Stimulated activated CD8-positive, alpha-beta memory T cell treated with anti-CD3 and anti-CD28 coated beads, Interleukin-7, amount 100 ng/mL, for 48 hours (primary cell): ENCODE measurements around the gene PPP1R3C.

Source experiments
- DNase-seq, 2 donors: peaks; one replicate each; pipeline ENCODE4 v3.0.0-alpha.2; 2020; ENCODE audit warnings: low read depth in 1 of 2; ENCODE audit errors: extremely low read depth in 1 of 2

Gene PPP1R3C

DNA sequence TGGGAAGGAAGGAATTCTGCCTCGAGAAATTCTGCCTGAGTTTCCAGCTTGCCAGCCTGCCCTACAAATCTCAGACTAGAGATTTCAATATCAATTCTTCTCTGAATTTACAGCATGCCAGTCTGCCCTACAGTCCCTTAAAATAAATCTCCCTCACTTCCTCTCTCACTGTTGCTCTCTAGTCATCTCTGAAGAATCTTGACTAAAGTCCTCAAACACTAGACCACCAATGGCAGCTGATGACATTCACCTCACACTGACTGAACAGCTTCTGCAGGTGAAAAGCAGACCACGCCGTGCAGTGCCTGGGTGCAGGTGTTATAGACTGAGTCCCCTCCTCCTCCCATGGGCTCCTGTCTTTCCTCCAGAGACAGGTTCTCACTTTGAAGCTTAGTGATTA lies 30.4 kb downstream of the PPP1R3C start:
- DNase-seq = no peak

DNA sequence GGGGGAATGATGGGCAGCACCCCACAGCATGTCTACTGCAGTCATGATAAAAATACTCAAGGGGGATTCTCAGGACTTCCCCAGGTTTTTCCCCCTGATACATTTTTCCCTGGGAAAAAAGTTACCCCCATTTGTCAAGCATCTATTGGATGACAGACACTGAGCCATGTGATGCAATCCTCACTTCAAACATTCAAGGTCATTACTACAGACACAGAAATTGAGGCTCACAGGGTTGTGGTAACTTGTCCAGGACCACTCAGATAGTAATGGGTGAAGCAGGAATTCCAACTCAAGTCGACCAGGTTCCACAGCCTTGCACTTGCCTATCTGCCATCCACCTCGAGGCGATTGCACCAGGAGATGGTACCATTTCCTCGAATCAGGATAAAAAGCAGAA lies 31.7 kb downstream of the PPP1R3C start:
- no peak for DNase-seq

DNA sequence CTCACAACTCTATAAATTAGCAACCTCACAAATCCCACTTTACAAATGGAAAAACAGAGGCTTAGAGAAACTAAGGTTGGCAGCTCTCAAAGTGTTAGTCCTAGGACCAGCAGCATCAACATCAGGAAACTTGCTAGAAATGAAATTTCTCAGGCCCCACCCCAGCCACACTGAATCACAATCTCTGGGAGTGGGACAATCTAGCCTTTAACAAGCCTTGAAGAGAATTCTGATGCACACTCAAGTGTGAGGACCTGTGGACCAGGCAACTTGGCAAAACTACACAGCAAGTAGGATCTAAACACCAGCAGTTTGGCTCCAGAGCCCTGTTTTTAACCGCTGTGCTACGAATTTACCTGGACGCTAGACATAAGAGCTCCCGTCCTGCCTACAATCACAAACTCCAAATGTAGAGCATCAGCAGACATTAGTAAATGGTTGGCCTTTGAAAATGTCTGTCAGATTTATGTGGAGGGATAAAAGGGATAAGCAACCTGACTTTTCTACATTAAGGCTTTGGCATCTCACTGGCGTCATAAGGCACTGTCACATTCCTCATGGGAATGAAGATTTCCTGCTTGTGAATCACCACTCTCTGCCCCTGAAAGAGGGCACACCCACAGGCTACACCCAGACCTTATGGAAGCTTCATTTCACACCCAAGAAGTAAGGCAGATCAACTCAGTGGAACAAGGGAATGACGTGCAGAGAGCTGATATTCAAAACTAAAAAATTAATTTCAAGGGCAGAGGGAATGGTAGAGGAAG lies 34.5 kb downstream of the PPP1R3C start:
- no peak for DNase-seq

DNA sequence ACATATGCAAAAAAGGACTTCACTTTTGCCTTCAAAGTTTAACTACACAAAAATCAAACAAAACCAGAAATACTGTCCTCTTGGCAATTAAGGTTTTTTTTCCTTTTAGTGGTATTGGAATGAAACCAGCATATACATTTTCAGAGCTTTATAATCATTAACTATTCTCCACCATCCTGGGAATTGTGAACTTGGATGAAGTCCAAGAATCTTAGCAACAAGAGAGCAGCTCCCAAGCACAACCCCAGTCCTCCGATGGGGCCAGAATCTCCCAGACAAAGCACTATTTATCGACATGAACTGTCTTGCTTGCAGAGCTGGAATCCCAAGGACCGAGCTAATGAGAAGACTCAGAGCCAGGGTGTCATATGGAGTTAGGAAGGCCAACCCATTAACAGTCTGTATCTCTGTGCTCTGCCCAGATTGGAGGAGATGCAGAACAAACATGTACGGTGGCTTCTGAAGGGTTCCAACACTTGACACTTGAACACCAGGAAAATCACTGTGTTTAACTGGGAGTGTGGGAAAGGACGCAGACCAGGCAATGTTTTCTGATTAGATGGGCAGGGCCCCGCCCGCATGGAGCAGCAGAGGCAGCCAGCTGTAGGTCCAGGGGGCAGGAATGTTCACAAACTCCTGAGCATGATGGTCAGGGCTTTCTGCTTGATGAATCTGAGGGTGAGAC lies 35.5 kb downstream of the PPP1R3C start:
- DNase-seq = no peak

DNA sequence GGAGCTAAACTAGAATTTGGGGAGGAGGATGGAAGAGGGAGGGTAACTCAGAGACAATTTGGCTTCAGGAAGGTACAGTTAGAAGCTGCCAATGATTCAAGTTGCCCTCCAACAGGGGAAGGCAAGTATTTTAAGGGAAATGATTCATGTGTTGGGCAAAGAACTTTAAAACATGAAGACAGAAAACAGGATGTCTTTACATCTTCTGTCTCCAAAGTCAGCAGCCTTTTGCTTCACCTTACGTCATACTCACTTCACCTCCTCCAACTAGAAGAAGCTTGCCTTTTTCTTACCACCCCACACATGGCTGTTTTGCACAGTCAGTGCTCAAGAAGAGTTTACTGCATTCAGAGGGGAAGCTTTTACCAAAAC lies 36.1 kb downstream of the PPP1R3C start:
- DNase-seq = no peak

DNA sequence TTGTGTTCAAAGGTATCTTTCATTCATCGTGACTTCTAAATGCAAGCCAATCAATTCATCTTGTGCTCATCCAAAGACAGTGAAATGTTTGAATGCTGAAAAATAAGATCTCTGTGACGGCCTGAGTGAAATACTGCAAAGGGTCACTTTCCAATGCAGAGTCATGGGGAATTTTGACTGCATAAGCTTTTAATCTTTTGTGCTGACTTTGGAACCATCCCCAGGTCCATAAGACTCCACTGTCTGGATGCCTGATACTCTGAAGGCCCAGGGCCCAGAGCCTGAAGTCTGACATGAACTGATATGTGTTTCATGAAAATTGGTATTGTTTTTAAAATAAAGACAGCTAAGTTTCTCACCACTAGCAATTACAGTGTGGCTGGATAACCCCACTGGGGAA lies 39.0 kb downstream of the PPP1R3C start:
- no peak for DNase-seq

DNA sequence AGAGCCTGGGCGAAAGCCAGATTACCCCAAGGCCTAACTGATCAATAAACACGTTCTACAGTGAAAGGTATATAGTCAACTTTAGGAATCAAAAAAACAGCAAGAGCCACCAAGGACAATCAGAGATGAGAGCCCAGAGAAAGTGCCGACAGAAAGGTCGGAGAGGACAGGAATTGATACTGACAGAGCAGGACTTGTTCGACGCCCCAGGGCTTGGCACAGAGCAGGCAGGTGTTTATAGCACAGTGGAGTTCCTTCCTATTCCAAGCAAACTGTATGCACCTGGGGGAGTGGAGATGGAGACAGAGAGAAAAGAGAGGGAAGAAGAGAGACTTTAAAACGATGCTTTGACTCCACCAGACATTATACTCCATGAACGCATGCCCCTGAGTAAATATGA lies 39.5 kb downstream of the PPP1R3C start:
- no peak for DNase-seq

DNA sequence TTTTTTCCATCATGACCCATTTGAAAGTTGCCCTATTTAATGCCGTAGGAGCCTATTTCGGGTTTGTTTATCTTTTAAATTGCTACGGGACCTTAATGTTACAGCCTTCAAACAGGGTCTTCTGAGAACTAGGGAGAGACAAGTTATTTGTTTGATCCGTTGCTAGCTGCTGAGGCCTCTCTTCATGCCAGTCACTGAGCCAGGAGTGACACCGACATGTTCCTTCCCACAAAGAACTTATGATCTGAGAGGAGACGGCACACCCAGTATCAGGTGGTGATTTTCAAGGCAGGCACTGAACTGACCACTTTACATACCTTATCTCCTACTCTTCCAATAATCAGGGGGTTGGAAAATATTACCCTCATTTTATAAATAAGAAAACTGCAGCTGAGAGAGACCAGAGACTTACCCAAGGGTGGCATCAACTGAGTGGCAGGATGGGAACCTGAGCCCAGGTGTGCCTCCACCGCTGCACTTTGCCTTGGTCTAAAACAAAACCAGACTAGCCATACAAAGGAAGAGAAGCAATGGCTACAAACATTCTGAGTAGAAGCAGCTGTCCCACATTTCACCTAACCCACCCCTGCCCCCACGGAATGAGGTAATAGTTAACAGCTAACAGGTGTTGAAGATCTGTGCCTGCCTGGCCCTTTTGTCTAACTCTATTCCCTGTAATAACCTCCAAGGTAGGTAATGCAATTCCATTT lies 40.5 kb downstream of the PPP1R3C start:
- DNase-seq = no peak

DNA sequence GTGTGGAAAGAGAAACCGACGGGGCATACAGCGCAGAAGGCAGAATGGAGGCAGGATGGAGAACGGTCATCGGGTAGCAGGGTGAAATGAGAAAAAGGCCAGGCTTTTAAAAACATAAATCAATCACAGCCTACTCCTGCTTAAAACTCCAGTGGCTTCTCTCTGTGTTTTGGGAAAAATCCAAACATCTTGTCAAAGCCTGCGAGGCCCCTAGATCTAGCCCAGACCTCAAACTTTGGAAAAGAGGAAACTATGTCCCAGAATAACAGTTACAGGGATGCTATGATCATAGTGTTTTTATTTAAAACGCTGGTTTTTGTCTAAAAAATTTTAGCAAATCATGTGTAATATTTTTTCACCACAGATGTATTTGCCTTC lies 41.1 kb downstream of the PPP1R3C start:
- DNase-seq = no peak

DNA sequence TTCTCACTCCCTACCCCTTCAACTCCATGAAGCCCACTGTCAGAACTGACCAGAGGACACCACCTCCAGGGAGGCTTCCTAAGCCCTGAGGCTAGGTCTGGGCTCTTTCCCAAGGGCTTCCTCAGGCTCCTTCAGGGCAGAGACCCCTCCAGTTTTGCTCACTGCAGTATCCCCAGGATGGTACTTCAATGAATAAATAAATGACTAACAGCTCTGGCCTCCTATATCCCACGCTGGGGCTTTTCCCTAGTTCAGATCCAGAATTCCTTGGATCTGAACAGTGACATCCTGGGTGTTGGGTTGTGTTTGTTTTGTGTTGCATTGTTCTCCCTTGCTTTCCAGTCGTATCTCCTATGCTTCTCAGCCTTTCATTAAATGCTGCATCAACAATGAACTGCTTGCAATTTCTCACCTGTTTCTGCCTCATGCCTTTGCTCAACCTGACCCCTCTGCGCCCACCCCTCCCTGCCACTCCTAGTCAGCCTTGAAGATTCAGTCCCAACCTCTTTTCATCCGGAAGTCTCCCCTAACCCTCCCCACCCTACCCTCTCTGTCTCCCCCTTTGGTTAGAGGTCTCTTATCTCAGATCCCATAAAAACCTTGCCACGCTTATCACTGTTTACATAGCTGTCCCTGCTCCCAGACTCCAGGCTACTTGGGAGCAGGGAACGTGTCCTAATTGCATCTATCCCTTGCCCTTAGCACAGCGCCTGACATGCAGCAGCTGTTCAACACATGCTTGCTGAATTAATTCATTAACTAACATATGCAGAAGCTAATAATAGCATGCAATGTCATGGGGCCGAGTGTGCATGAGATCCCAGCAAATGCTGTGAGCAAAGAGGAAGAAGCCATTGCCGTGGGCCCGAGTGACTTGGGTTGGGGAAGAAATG lies 41.7 kb downstream of the PPP1R3C start:
- DNase-seq = no peak

DNA sequence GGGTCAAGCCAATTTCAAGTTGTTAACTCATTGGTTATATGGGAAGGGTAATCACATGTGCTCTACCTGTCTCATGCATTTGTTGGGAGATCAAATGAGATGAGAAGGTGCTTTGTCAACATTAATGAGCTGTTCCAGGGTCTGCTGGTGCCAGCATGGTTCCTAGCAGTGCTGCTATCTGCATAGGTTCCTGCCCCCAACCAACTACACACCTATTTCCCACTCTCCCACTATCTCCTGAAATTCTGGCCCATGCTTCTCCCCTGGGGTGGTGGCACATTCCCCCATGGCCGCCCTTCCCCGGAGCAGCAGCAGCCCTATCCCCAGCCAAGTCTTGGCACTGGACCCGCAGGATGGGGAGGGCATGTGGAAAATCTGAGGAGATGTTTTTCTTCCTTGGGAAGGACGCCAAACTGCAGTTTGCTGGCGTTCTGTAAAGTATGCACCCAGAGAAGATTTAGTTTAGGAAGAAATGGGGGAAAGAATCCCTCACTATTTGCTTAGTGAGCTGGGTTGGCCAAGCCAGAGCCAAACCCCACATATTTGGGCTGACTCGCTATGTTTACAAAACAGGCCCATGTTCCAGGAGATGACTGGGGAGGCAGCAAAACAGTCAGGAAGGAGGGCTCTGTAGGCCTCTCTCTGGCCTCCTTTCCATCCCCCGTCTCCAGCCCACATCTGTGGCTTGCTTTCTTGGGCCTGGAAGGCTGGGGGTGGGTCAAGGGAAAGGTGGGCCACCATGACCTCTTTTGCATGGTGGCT lies 42.5 kb downstream of the PPP1R3C start:
- no peak for DNase-seq

DNA sequence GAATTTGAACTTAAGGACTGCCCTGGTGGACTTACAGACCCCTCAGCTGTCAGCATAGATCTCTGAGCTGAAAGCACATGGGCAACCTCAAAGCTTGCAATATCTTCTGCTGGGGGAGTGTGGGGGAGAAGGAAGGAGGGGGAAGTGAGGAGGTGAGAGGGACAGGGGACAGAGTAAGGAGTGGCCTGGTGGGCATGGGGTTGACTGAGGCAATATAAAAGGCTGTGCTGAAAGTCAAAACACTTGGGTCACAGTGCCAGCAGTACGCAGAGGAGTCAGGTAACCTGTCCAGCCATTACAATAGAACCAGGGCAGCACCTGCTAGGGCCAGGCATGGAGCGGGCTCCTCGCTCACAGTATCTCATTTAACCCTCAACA lies 43.2 kb downstream of the PPP1R3C start:
- no peak for DNase-seq

DNA sequence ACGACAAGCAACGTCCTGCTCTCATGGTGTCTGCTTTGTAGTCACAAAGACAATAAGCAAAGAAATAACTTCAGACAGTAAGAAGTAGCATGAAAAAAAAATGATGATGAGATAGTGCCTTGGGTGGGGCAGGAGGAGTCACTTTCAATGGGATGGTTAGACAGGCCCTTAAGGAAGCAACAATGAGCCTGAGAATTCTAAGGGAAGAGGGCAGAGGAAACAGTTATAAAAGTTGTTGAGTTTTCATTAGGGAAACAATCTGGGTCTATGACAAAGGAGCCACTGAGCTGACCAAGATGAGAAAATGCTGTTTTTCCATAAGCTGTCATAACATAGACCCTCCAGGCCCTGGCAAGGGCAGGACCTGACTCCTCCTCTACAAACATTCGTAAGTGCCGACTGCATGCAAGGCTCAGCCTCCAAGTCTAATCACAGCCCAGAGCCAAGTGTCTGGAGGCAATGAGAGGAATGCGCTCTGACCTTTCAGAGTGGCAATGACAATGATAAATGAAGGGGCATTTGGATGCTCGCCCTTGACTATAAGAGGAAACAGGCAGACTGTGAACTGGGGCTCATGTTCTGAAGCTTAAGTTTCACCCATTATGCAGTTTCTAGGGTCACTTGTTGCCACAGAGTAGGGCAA lies 43.7 kb downstream of the PPP1R3C start:
- no peak for DNase-seq

DNA sequence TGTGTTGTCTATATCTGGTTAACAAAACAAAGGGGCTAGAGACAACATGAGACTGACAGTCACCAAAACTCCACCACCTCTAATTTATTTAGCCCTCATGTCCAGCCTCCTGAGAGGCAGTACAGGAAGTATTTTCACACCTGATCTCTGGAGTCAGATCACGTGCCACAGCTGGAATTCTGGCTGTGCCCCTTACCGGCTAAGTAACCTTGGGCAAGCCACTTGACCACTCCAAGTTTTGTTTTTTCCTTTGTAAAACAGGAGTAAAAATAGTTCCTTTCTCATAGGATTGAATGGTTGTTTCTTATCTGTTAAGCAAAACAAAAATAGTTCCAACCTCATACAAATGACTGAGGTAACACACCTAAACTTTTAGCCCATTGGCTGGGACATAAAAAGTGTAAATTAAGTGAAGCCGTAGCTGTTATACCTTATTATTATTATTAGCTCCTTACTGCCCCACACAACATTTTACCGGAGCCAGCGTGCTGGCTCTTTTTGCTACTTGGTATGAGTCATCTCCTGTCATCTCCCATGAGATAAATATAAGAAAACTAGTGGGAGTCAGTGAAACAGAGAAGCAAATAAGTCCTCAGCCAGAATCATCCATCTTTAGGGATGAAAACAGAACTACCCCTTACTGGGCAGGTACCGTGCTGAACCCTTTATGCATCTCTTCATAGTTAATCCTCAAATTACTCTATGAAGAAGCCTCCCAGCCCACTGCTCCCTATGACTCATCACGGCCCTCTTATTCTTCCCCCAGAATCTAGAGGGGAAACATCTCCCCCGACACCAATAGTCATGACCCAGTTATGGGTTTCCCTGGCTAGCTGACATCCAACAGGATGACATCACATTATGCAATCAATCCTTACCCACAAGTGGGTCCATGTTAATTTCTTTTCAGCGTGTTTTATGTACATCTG lies 44.9 kb downstream of the PPP1R3C start:
- no peak for DNase-seq

DNA sequence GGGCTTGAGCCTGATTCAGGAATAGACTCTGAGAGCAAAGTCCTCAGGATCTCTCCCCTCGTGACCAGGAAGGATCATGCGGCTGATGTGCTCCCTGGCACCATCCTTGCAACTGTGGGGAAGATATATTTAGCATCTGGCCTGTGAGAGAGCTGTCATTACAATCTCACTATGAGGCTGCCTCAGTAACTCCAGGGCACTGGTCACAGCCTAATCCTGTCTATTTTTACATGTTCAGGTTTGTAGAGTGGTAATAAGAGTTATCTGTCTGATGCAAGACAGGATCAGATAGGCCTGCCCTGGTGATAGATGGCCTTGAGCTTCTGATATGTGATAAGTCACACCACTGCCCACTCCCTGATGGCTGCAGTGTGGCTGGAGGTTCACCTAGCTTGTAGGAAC lies 50.7 kb downstream of the PPP1R3C start:
- DNase-seq = no peak

DNA sequence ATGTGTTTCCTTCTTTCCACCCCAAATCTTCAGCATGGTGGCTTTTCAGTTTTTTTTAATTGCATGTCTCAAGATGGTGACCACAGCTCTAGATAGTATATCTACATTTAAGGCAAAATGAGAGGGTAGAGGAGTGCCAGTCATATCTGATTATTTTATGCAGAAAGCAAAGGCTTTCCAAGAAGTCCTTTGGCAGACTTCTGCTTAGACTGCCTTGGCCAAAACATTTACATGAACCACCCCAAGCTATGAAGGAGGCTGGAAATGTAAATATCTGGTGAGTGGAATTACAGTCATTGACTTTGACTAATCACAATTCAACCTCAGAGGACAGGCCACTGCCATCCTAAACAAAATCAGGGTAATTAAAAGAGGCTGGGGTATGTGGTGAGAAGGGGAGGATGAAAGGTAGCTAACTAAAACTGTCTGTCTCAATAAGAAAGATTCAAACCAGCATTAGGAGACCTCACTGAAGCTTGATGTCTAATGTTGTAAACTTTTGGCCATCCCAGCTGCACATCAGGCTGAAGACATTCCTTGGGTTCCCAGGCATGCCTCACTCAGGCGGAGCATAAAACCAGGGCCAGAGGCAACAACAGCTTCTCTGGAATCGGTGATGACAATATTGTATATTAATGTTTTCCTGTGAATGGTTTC lies 53.4 kb downstream of the PPP1R3C start:
- no peak for DNase-seq
